ENCODE results near the gene STARD10. TPM values are rescaled to one million over a fixed set of nuclear protein-coding genes. Genes with fewer than 3 reads are reported as not detected.
A peak's percentile ranks its signal among the peaks of the same experiment; 100 is the strongest.

The STARD10 gene
- total RNA-seq, 4 donors from 2014 or later: 39.1 to 103 (median 71.1) TPM

DNA sequence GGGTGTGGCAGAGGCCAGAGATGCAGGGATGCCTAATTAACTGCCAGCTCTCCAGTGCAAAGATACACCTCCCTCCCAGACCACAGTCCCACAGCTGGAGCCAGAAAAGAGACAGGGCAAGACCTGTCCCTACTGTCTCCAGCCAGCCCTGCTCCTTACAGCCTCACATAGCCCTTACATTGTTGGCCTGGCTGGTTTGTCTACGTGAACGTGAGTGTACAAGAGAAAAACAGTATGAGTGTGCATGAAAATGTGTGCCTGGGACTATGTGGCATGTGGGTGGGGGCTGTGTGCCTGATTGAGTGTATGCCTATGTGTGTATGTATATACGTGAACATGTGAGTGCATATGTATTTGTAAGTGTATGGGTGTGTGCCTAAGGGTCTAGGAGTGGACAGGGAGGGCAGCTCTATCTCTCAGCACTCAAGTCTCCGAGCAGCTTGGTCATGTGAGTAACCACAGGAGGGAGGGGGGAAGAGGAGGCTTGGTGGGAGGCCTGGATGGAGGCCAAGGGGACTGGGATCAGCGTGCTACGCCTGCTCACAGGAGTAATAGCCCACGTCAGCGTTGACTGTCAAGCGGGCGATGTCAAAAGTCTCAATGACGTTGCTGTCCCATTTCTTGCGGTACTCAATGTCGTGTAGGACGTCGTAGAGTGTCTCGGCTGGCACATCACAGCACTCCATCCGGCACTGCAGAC is 35.0 kb downstream of the STARD10 start:
- Histone ChIP-seq H3K4me1 (peaks cover 7 to 13% of the 10 kb centered on the region in 2 donors), H3K9me3 (no peaks in the 10 kb centered on the region), H3K27me3 (no peaks in the 10 kb centered on the region), H3K27ac (peak overlapping the region in 2 of 4 donors; percentile 10 to 17), H3K36me3 (no peaks in the 10 kb centered on the region), H3K4me3 (no peak overlapping the region)
- no peak for DNase-seq
- TF ChIP-seq POLR2A (IDR thresholded peaks at IDR 0.05) (no peak), CTCF (IDR thresholded peaks at IDR 0.05 in 4 of 5, conservative IDR thresholded peaks at IDR 0.05 in 1 of 5) (no peak)
- in situ Hi-C loops (cut with MboI; ENCODE audit: low sequenced_read_pairs in 4 of 4) (no loop called here), intact Hi-C loops (cut with DNase I; ENCODE audit: low total_unique reads) (no loop called here)
- ATAC-seq: no peak

- Histone ChIP-seq H3K9me3 (no peaks in the 10 kb centered on the region), H3K4me1 (peaks cover 9 to 13% of the 10 kb centered on the region in 2 donors), H3K36me3 (no peaks in the 10 kb centered on the region), H3K4me3 (no peak overlapping the region), H3K27me3 (no peaks in the 10 kb centered on the region), H3K27ac (no peak overlapping the region)
- DNase-seq: no peak
- ATAC-seq: no peak
- TF ChIP-seq POLR2A (IDR thresholded peaks at IDR 0.05): no peak
- in situ Hi-C loops (cut with MboI; ENCODE audit: low sequenced_read_pairs in 4 of 4): no loop called here
- intact Hi-C loops (cut with DNase I; ENCODE audit: low total_unique reads): no loop called here
Measured at GRCh38 chr11:72758304-72758689, 35.5 kb downstream of the STARD10 start.

- ATAC-seq: no peak
- H3K9me3 ChIP-seq: no peaks in the 10 kb centered on the region
- no peak for DNase-seq
- H3K36me3 ChIP-seq: no peaks in the 10 kb centered on the region
- intact Hi-C loops (cut with DNase I; ENCODE audit: low total_unique reads): no loop called here
- no peak overlapping the region for H3K4me3 ChIP-seq
- peaks cover 22 to 23% of the 10 kb centered on the region in 2 donors for H3K4me1 ChIP-seq
- no peaks in the 10 kb centered on the region for H3K27me3 ChIP-seq
- in situ Hi-C loops (cut with MboI; ENCODE audit: low sequenced_read_pairs in 4 of 4): no loop called here
- H3K27ac ChIP-seq: no peak overlapping the region
- TF ChIP-seq POLR2A (IDR thresholded peaks at IDR 0.05) (no peak), CTCF (IDR thresholded peaks at IDR 0.05 in 4 of 5, conservative IDR thresholded peaks at IDR 0.05 in 1 of 5) (no peak)
Measured at GRCh38 chr11:72755713-72756285, 38.0 kb downstream of the STARD10 start.

GRCh38 chr11:72754544-72755155 is 39.2 kb downstream of the STARD10 start:
- DNase-seq: no peak
- ATAC-seq: no peak
- H3K4me1 ChIP-seq: peaks cover 12 to 18% of the 10 kb centered on the region in 2 donors
- no peak for TF ChIP-seq CTCF (IDR thresholded peaks at IDR 0.05 in 4 of 5, conservative IDR thresholded peaks at IDR 0.05 in 1 of 5)
- no peak for TF ChIP-seq POLR2A (IDR thresholded peaks at IDR 0.05)
- H3K27me3 ChIP-seq: no peaks in the 10 kb centered on the region
- H3K9me3 ChIP-seq: no peaks in the 10 kb centered on the region
- no peak overlapping the region for H3K4me3 ChIP-seq
- intact Hi-C loops (cut with DNase I; ENCODE audit: low total_unique reads) (no loop called here), in situ Hi-C loops (cut with MboI; ENCODE audit: low sequenced_read_pairs in 4 of 4) (no loop called here)
- no peaks in the 10 kb centered on the region for H3K36me3 ChIP-seq
- H3K27ac ChIP-seq: no peak overlapping the region

DNA sequence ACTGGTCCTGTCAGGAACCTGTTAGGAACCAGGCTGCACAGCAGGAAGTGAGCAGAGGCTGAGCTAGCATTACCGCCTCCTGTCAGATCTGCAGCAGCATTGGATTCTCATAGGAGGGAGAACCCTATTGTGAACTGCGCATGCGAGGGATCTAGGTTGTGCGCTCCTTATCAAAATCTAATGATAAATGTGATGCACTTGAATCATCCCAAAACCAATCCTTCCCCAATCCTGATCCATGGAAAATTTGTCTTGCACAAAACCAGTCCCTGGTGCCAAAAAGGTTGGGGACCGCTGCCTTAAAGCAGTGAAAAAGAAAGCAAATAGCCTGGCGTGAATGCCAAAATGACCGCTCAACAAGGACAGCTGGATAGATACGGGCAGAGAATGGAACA is 39.7 kb downstream of the STARD10 start:
- intact Hi-C loops (cut with DNase I; ENCODE audit: low total_unique reads): no loop called here
- H3K27me3 ChIP-seq: no peaks in the 10 kb centered on the region

More for the DNA sequence above, 39.7 kb downstream of the STARD10 start:
- ATAC-seq (no peak), DNase-seq (no peak)
- Histone ChIP-seq H3K27ac (no peak overlapping the region), H3K36me3 (no peaks in the 10 kb centered on the region), H3K9me3 (no peaks in the 10 kb centered on the region), H3K4me1 (peaks cover 12 to 18% of the 10 kb centered on the region in 2 donors), H3K4me3 (no peak overlapping the region)
- in situ Hi-C loops (cut with MboI; ENCODE audit: low sequenced_read_pairs in 4 of 4): no loop called here
- TF ChIP-seq POLR2A (IDR thresholded peaks at IDR 0.05) (no peak), CTCF (IDR thresholded peaks at IDR 0.05 in 4 of 5, conservative IDR thresholded peaks at IDR 0.05 in 1 of 5) (no peak)

Measured in gastrocnemius medialis (tissue), 4 donors.